A549 (cell line): ENCODE data around the gene HEXD. TPM values are rescaled to one million over a fixed set of nuclear protein-coding genes. Genes with fewer than 3 reads are reported as not detected.

Source experiments
- ATOH8 ChIP-seq: fragments of 250-450 bp; sonication (Bioruptor Pico); IDR thresholded peaks from 2 replicates; pipeline ENCODE4 v1.5.0; 2020; ENCODE audit warnings: low read depth, mild to moderate bottlenecking, moderate library complexity
- BCL3 ChIP-seq: fragments of >200 bp; sonication (Bioruptor Twin); formaldehyde crosslinking; IDR thresholded peaks from 3 replicates; pipeline ENCODE4 v1.6.1; 2016
- CBX8 ChIP-seq: fragments of 200-600 bp; sonication (generic); IDR thresholded peaks from 2 replicates; pipeline ENCODE4 v1.6.1; 2016
- CEBPB ChIP-seq, 2 experiments: fragments of >200 bp in 1 of 2; sonication (Bioruptor Twin) in 1 of 2; formaldehyde crosslinking in 1 of 2; IDR thresholded peaks; 2 replicates each; pipeline ENCODE4 v1.6.1; 2012 to 2016
- CHD4 ChIP-seq: fragments of 200-600 bp; sonication (generic); IDR thresholded peaks from 2 replicates; pipeline ENCODE4 v1.6.1; 2016; ENCODE audit warnings: antibody characterized with exemption, mild to moderate bottlenecking, borderline replicate concordance
- CTCF ChIP-seq: fragments of >200 bp; sonication (Bioruptor Twin); formaldehyde crosslinking; IDR thresholded peaks from 3 replicates; pipeline ENCODE4 v1.5.1; 2016
- E2F6 ChIP-seq: IDR thresholded peaks from 2 replicates; pipeline ENCODE4 v1.6.1; 2012; ENCODE audit warnings: low read depth, borderline replicate concordance
- EHF ChIP-seq: fragments of 250-450 bp; sonication (Bioruptor Pico); IDR thresholded peaks from 2 replicates; pipeline ENCODE4 v1.5.0; 2020; ENCODE audit warnings: mild to moderate bottlenecking
- EHMT2 ChIP-seq: fragments of 200-600 bp; sonication (generic); IDR thresholded peaks from 2 replicates; pipeline ENCODE4 v1.6.1; 2016; ENCODE audit warnings: antibody characterized with exemption, low read depth, mild to moderate bottlenecking, moderate library complexity
- EP300 ChIP-seq, 2 experiments: fragments of >200 bp; sonication (Bioruptor Twin); formaldehyde crosslinking; IDR thresholded peaks; 2 replicates in 1 of 2; 3 replicates in 1 of 2; pipeline ENCODE4 v1.6.1; 2016 to 2017
- FOSB ChIP-seq: fragments of 250-450 bp; sonication (Bioruptor Pico); IDR thresholded peaks from 2 replicates; pipeline ENCODE4 v1.5.0; 2020; ENCODE audit warnings: mild to moderate bottlenecking, moderate library complexity
- FOSL2 ChIP-seq, 2 experiments: fragments of 450-650 bp in 1 of 2; fragments of >200 bp in 1 of 2; sonication (Bioruptor Twin) in 1 of 2; formaldehyde crosslinking; IDR thresholded peaks; 2 replicates each; pipeline versions ENCODE4 v1.5.0 to v1.6.1; 2016 to 2020; ENCODE audit warnings: mild to moderate bottlenecking in 1 of 2, moderate library complexity in 1 of 2
- GATA3 ChIP-seq: IDR thresholded peaks from 2 replicates; pipeline ENCODE4 v1.6.1; 2012; ENCODE audit warnings: borderline replicate concordance
- HDAC2 ChIP-seq: fragments of 200-600 bp; sonication (generic); IDR thresholded peaks from 2 replicates; pipeline ENCODE4 v1.6.1; 2016
- HEYL ChIP-seq: fragments of 250-450 bp; sonication (Bioruptor Pico); IDR thresholded peaks from 2 replicates; pipeline ENCODE4 v1.8.0; 2021; ENCODE audit warnings: mild to moderate bottlenecking, moderate library complexity
- HMGXB4 ChIP-seq: fragments of 250-450 bp; sonication (Bioruptor Pico); IDR thresholded peaks from 2 replicates; pipeline ENCODE4 v1.5.0; 2021; ENCODE audit warnings: mild to moderate bottlenecking, moderate library complexity, borderline replicate concordance
- HOXB5 ChIP-seq: fragments of 250-450 bp; sonication (Bioruptor Pico); IDR thresholded peaks from 2 replicates; pipeline ENCODE4 v1.5.0; 2020; ENCODE audit warnings: mild to moderate bottlenecking, moderate library complexity
- JUN ChIP-seq, 2 experiments: fragments of >200 bp; sonication (Bioruptor Twin); formaldehyde crosslinking; IDR thresholded peaks; 2 replicates in 1 of 2; 3 replicates in 1 of 2; pipeline ENCODE4 v1.6.1; 2016 to 2017
- JUNB ChIP-seq: fragments of >200 bp; sonication (Bioruptor Twin); formaldehyde crosslinking; IDR thresholded peaks from 2 replicates; pipeline ENCODE4 v1.6.1; 2016
- NPAS2 ChIP-seq: fragments of 250-450 bp; sonication (Bioruptor Pico); IDR thresholded peaks from 2 replicates; pipeline ENCODE4 v1.8.0; 2022; ENCODE audit warnings: mild to moderate bottlenecking, moderate library complexity, borderline replicate concordance
- PHF8 ChIP-seq: fragments of 200-600 bp; sonication (generic); IDR thresholded peaks from 2 replicates; pipeline ENCODE4 v1.6.1; 2016; ENCODE audit warnings: low read depth, mild to moderate bottlenecking, antibody characterized with exemption, moderate library complexity, borderline replicate concordance
- POLR2A ChIP-seq: IDR thresholded peaks from 2 replicates; pipeline ENCODE4 v1.6.1; 2012; ENCODE audit warnings: mild to moderate bottlenecking, low read length
- RARB ChIP-seq: fragments of 250-450 bp; sonication (Bioruptor Pico); IDR thresholded peaks from 2 replicates; pipeline ENCODE4 v1.8.0; 2021; ENCODE audit warnings: mild to moderate bottlenecking, moderate library complexity
- RCOR1 ChIP-seq: fragments of 150-350 bp; IDR thresholded peaks from 2 replicates; pipeline ENCODE4 v1.6.1; 2014; ENCODE audit warnings: antibody characterized with exemption, low read length, low read depth
- REST ChIP-seq: fragments of 200-600 bp; sonication (generic); IDR thresholded peaks from 2 replicates; pipeline ENCODE4 v1.6.1; 2016; ENCODE audit warnings: antibody characterized with exemption, mild to moderate bottlenecking, moderate library complexity
- RNF2 ChIP-seq: fragments of 200-600 bp; sonication (generic); IDR thresholded peaks from 2 replicates; pipeline ENCODE4 v1.6.1; 2016; ENCODE audit warnings: low read depth, mild to moderate bottlenecking, antibody characterized with exemption, moderate library complexity, borderline replicate concordance
- SREBF2 ChIP-seq: fragments of 450-650 bp; IDR thresholded peaks from 2 replicates; pipeline ENCODE4 v1.6.1; 2014; ENCODE audit warnings: mild to moderate bottlenecking, moderate library complexity
- TFCP2L1 ChIP-seq: fragments of 250-450 bp; sonication (Bioruptor Pico); IDR thresholded peaks from 2 replicates; pipeline ENCODE4 v1.5.0; 2021; ENCODE audit warnings: mild to moderate bottlenecking
- TP53 ChIP-seq: fragments of 250-450 bp; sonication (Bioruptor Pico); IDR thresholded peaks from 2 replicates; pipeline ENCODE4 v1.5.0; 2021; ENCODE audit warnings: mild to moderate bottlenecking, moderate library complexity
- USF2 ChIP-seq: fragments of 450-650 bp; IDR thresholded peaks from 2 replicates; pipeline ENCODE4 v1.6.1; 2014; ENCODE audit warnings: antibody characterized with exemption
- ZFP36 ChIP-seq: fragments of 450-650 bp; IDR thresholded peaks from 2 replicates; pipeline ENCODE4 v1.6.1; 2014; ENCODE audit warnings: borderline replicate concordance; ENCODE audit not compliant: partially characterized antibody
- ZNF302 ChIP-seq: fragments of 250-450 bp; sonication (Bioruptor Pico); IDR thresholded peaks from 2 replicates; pipeline ENCODE4 v1.9.0; 2021; ENCODE audit warnings: inconsistent platforms, mild to moderate bottlenecking, moderate library complexity
- polyA plus RNA-seq, 4 experiments: library from polyadenylated mRNA; depleted of rRNA in 3 of 4; stranded (reverse); fragments of >200 nt; fragmentation: RNase III in 1 of 4; extraction: RNeasy Plus Mini Kit Qiagen cat#74134 plus additional on column Dnase treatment in 1 of 4; gene quantifications; 2 replicates in 3 of 4; 3 replicates in 1 of 4; pipeline ENCODE4 v1.2.3, GENCODE V29; 2011 to 2017

Gene HEXD
- polyA plus RNA-seq, 2 of the 4 experiments (the other 2 are of a cell fraction), result 18.0 to 19.5 TPM

GRCh38 chr17:82414548-82415281 lies 3.4 kb upstream of the HEXD start (continued):
- TF ChIP-seq RCOR1 (no peak), EHF (CRISPR knock-in tag) (peak; percentile 57; the same call in 1 of the 2 replicates), REST (peak; percentile 100), EP300 (IDR thresholded peaks at IDR 0.05) (no peak), USF2 (no peak), TFCP2L1 (CRISPR knock-in tag) (no peak), CTCF (peak; percentile 99), HEYL (CRISPR knock-in tag) (no peak), FOSB (CRISPR knock-in tag) (no peak), CEBPB (IDR thresholded peaks at IDR 0.05) (no peak), HMGXB4 (CRISPR knock-in tag) (0 out of 2 replicates have a peak, but pooled peaks have one; percentile 17), TP53 (CRISPR knock-in tag) (peak; percentile 78; the same call in 1 of the 2 replicates), FOSL2 (IDR thresholded peaks at IDR 0.05) (no peak), FOSL2 (CRISPR knock-in tag; IDR thresholded peaks at IDR 0.05) (no peak; the same call in 1 of the 2 replicates), HOXB5 (CRISPR knock-in tag) (peak; percentile 78; the same call in 1 of the 2 replicates), CHD4 (no peak), CBX8 (no peak), RARB (no peak), JUN (IDR thresholded peaks at IDR 0.05) (no peak), PHF8 (no peak), BCL3 (no peak), HDAC2 (peak; percentile 81; the same call in 1 of the 2 replicates), ZFP36 (no peak), RNF2 (no peak), GATA3 (no peak), POLR2A (no peak), ZNF302 (no peak), JUNB (no peak), EHMT2 (peak; percentile 97), ATOH8 (CRISPR knock-in tag) (no peak; the same call in 1 of the 2 replicates), E2F6 (no peak), SREBF2 (no peak), NPAS2 (CRISPR knock-in tag) (no peak)
